Psoas muscle (tissue), 8 donors: ENCODE measurements around the gene TNFAIP3. TPM values are rescaled to one million over a fixed set of nuclear protein-coding genes. Genes with fewer than 3 reads are reported as not detected.
"Not testable (repeated sequence)": the region's sequence is repeated elsewhere in the genome, so short reads cannot be mapped to it uniquely, and the experiment has no call there.

Experiments used
- ATAC-seq, 4 donors: fragments of 200-7000 bp; cut with Tn5 transposase; one replicate each; pipeline ENCODE4 v1.9.1; 2020; ENCODE audit warnings: moderate library complexity in 3 of 4, mild to moderate bottlenecking in 2 of 4
- DNase-seq, 2 donors: peaks; one replicate each; pipeline ENCODE4 v3.0.0-alpha.2; 2020
- H3K27ac ChIP-seq: fragments of 200-600 bp; one replicate; pipeline ENCODE4 v1.8.0; 2022
- H3K27me3 ChIP-seq, 3 donors: fragments of 200-600 bp in 1 of 3; one replicate each; pipeline versions ENCODE4 v1.6.1 to v1.8.0; 2013 to 2022; ENCODE audit warnings: low read length in 2 of 3, mild to moderate bottlenecking in 2 of 3, moderate library complexity in 1 of 3; ENCODE audit not compliant: insufficient read depth in 3 of 3
- H3K36me3 ChIP-seq, 2 donors: fragments of 200-600 bp in 1 of 2; one replicate each; pipeline versions ENCODE4 v1.6.1 to v1.8.0; 2013 to 2022; ENCODE audit warnings: low read depth in 1 of 2, mild to moderate bottlenecking in 1 of 2, moderate library complexity in 1 of 2; ENCODE audit not compliant: insufficient read depth in 1 of 2
- H3K4me1 ChIP-seq: fragments of 200-600 bp; one replicate; pipeline ENCODE4 v1.8.0; 2022
- H3K4me3 ChIP-seq: fragments of 200-600 bp; one replicate; pipeline ENCODE4 v1.8.0; 2022; ENCODE audit warnings: mild to moderate bottlenecking
- H3K9me3 ChIP-seq: fragments of 200-600 bp; one replicate; pipeline ENCODE4 v1.8.0; 2022
- CTCF ChIP-seq: fragments of 200-600 bp; IDR thresholded peaks from one replicate; pipeline ENCODE4 v1.8.0; 2022; ENCODE audit warnings: antibody characterized with exemption
- WGBS, 3 donors: extraction: QIAGEN DNeasy Blood & Tissue Kit; methylation state at CpG; one replicate each; pipeline versions ENCODE4 v1.1.6 to v1.1.7; 2013; 5-methylcytosine and 5-hydroxymethylcytosine counted together
- intact Hi-C, 2 donors: fragments of 100-400 bp; cut with DNase I; formaldehyde crosslinking; loops; one replicate each; pipeline versions ENCODE4 v1.11.0 to v1.14.2; 2022
- polyA plus RNA-seq, 3 donors: library from polyadenylated mRNA; stranded (reverse); fragments of 200-250 nt; gene quantifications; one replicate each; pipeline ENCODE4 v1.2.3, GENCODE V29; 2013
- total RNA-seq, 4 donors: library from RNA; stranded (reverse); fragmentation: NEBNext Ultra II Directional in 2 of 4; extraction: Animal tissue kit (Norgen Biotek cat#: 25700) in 2 of 4; gene quantifications; one replicate each; pipeline versions ENCODE4 v1.2.1 to v1.2.4, GENCODE V29; 2021 to 2023
- donor health status: healthy with polysubstance abuse.
- donor health status: DM: no; HTN: no; CAD: no; lungs with moderate emphysema.
- donor health status: Bipolar disorder and iron deficiency.
- donor health status: healthy.
- donor health status: DM: yes; HTN: yes; CAD: no.
- donor health status: DM: no; HTN: no; CAD: no.
- donor health status: DM: no; HTN: no; CAD: no.
- donor health status: DM: yes; HTN: yes; CAD: no.

TNFAIP3 gene
- total and polyA plus RNA-seq, 7 donors = 2.0 to 12.8 (median 4.3) TPM

DNA sequence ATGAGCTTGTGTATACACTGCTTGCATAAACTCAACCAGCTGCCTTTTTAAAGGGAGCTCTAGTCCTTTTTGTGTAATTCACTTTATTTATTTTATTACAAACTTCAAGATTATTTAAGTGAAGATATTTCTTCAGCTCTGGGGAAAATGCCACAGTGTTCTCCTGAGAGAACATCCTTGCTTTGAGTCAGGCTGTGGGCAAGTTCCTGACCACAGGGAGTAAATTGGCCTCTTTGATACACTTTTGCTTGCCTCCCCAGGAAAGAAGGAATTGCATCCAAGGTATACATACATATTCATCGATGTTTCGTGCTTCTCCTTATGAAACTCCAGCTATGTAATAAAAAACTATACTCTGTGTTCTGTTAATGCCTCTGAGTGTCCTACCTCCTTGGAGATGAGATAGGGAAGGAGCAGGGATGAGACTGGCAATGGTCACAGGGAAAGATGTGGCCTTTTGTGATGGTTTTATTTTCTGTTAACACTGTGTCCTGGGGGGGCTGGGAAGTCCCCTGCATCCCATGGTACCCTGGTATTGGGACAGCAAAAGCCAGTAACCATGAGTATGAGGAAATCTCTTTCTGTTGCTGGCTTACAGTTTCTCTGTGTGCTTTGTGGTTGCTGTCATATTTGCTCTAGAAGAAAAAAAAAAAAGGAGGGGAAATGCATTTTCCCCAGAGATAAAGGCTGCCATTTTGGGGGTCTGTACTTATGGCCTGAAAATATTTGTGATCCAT, 15.3 kb downstream of the TNFAIP3 start:
- H3K9me3 ChIP-seq = peaks cover 7% of the 10 kb centered on the region
- H3K4me1 ChIP-seq = no peaks in the 10 kb centered on the region
- no peak for DNase-seq
- intact Hi-C loops = no loop called here
- no peak for TF ChIP-seq CTCF
- ATAC-seq = no peak
- 92 to 97% (median 93%) methylated on average over 2 of the region's 2 CpGs for WGBS, 3 donors
- H3K36me3 ChIP-seq = peaks cover 10 to 57% of the 10 kb centered on the region in 2 donors
- no peak overlapping the region for H3K4me3 ChIP-seq
- no peak overlapping the region for H3K27ac ChIP-seq
- H3K27me3 ChIP-seq = no peaks in the 10 kb centered on the region

- peaks cover 9% of the 10 kb centered on the region for H3K9me3 ChIP-seq
- DNase-seq (no peak), ATAC-seq (no peak)
- no peak overlapping the region for H3K27ac ChIP-seq
- intact Hi-C loops = no loop called here
- 65 to 76% (median 66%) methylated on average over 7 of the region's 7 CpGs for WGBS, 3 donors
- no peaks in the 10 kb centered on the region for H3K27me3 ChIP-seq
- H3K4me1 ChIP-seq = no peaks in the 10 kb centered on the region
- no peak for TF ChIP-seq CTCF
- no peak overlapping the region for H3K4me3 ChIP-seq
- peaks cover 10 to 45% of the 10 kb centered on the region in 2 donors for H3K36me3 ChIP-seq
Observed at GRCh38 chr6:137883400-137884148, 16.5 kb downstream of the TNFAIP3 start.

DNA sequence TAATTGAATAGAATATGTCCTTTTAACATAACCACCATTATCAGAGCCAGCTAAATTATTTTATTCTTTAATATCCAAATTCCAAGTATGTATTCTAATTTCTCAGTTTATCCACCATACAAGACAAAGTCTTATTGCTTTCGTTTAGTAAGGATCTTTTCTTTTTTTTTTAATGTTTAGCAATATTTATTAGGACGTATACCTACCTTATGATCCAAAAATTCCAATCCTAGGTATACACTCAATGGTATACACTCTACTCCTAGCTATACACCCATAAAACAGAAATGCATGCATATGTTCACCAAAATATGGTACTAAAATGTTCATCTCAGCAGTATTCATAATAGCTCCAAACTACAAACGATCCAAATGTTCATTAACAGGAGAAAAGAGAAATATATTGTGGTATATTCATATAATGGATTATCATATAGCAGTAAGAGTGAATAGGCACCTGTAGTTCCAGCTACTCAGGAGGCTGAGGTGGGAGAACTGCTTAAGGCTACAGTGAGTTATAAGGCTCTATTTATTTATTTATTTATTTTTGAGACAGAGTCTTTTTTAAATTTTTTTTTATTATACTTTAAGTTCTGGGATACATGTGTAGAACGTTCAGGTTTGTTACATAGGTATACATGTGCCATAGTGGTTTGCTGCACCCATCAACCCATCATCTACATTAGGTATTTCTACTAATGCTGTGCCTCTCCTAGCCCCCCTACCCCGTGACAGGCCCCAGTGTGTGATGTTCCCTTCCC, 17.3 kb downstream of the TNFAIP3 start:
- Histone ChIP-seq H3K27ac (no peak overlapping the region), H3K4me3 (no peak overlapping the region), H3K9me3 (peaks cover 10% of the 10 kb centered on the region), H3K4me1 (no peaks in the 10 kb centered on the region), H3K36me3 (peaks cover 7 to 37% of the 10 kb centered on the region in 2 donors), H3K27me3 (no peaks in the 10 kb centered on the region)
- TF ChIP-seq CTCF = no peak
- WGBS, 3 donors = 90 to 95% (median 92%) methylated on average over 5 of the region's 5 CpGs
- no peak for DNase-seq
- intact Hi-C loops = no loop called here
- no peak for ATAC-seq

- H3K27ac ChIP-seq, DNase-seq, H3K4me3 ChIP-seq, ATAC-seq, H3K27me3 ChIP-seq, H3K4me1 ChIP-seq, intact Hi-C loops: not testable (repeated sequence)
- H3K36me3 ChIP-seq = peaks cover 7 to 32% of the 10 kb centered on the region in 2 donors
- peaks cover 10% of the 10 kb centered on the region for H3K9me3 ChIP-seq
Observed at GRCh38 chr6:137884910-137885229, 17.8 kb downstream of the TNFAIP3 start.

DNA sequence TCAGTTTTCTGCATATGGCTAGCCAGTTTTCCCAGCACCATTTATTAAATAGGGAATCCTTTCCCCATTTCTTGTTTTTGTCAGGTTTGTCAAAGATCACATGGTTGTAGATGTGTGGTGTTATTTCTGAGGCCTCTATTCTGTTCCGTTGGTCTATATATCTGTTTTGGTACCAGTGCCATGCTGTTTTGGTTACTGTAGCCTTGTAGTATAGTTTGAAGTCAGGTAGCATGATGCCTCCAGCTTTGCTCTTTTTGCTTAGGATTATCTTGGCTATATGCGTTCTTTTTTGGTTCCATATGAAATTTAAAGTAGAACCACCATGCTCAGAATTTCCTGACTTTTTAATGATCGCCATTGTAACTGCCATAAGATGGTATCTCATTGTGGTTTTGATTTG, 19.2 kb downstream of the TNFAIP3 start:
- DNase-seq, H3K4me3 ChIP-seq, H3K27ac ChIP-seq, intact Hi-C loops, H3K4me1 ChIP-seq, ATAC-seq, H3K27me3 ChIP-seq: not testable (repeated sequence)
- H3K36me3 ChIP-seq = peaks cover 7 to 18% of the 10 kb centered on the region in 2 donors
- peaks cover 10% of the 10 kb centered on the region for H3K9me3 ChIP-seq
- WGBS, 3 donors = 94 to 97% (median 94%) methylated on average over 3 of the region's 3 CpGs
